H9 (cell line): ENCODE measurements around the gene PLD3. TPM values are rescaled to one million over a fixed set of nuclear protein-coding genes. Genes with fewer than 3 reads are reported as not detected.

ENCODE experiments used
- DNase-seq: peaks from one replicate; pipeline ENCODE4 v3.0.0-alpha.2; 2017
- H2AFZ ChIP-seq: one replicate; pipeline ENCODE4 v1.6.1; 2013; ENCODE audit warnings: mild to moderate bottlenecking, low read length, control low read depth, moderate library complexity
- H2AK5ac ChIP-seq: 2 replicates; pipeline ENCODE4 v1.6.1; 2013; ENCODE audit warnings: low read length, control low read depth, mixed read lengths; ENCODE audit not compliant: insufficient read length
- H2BK120ac ChIP-seq: one replicate; pipeline ENCODE4 v1.6.1; 2013; ENCODE audit warnings: low read depth, mild to moderate bottlenecking, low read length, control low read depth, inconsistent platforms; ENCODE audit not compliant: poor library complexity, severe bottlenecking
- H2BK12ac ChIP-seq: 2 replicates; pipeline ENCODE4 v1.6.1; 2013; ENCODE audit warnings: low read length, control low read depth, mixed read lengths, low read depth; ENCODE audit not compliant: insufficient read length
- H2BK15ac ChIP-seq: 2 replicates; pipeline ENCODE4 v1.6.1; 2013; ENCODE audit warnings: low read depth, low read length, control low read depth
- H2BK20ac ChIP-seq: one replicate; pipeline ENCODE4 v1.6.1; 2013; ENCODE audit warnings: low read depth, mild to moderate bottlenecking, low read length, control low read depth, inconsistent platforms; ENCODE audit not compliant: poor library complexity, severe bottlenecking
- H2BK5ac ChIP-seq: 2 replicates; pipeline ENCODE4 v1.6.1; 2013; ENCODE audit warnings: low read length, control low read depth, mixed read lengths; ENCODE audit not compliant: insufficient read length
- H3K14ac ChIP-seq: 2 replicates; pipeline ENCODE4 v1.6.1; 2013; ENCODE audit warnings: low read length, control low read depth; ENCODE audit not compliant: insufficient read depth
- H3K18ac ChIP-seq: 2 replicates; pipeline ENCODE4 v1.6.1; 2013; ENCODE audit warnings: low read depth, mild to moderate bottlenecking, mixed read lengths, low read length, control low read depth; ENCODE audit not compliant: insufficient read length
- H3K23ac ChIP-seq: 2 replicates; pipeline ENCODE4 v1.6.1; 2013; ENCODE audit warnings: low read length, control low read depth, mixed read lengths, low read depth; ENCODE audit not compliant: insufficient read length
- H3K23me2 ChIP-seq: 2 replicates; pipeline ENCODE4 v1.6.1; 2013; ENCODE audit warnings: low read depth, mild to moderate bottlenecking, mixed read lengths, low read length, control low read depth; ENCODE audit not compliant: insufficient read length, poor library complexity, severe bottlenecking
- H3K27ac ChIP-seq: 2 replicates; pipeline ENCODE4 v1.5.1; 2013; ENCODE audit warnings: low read length, control low read depth, mixed read lengths, low read depth; ENCODE audit not compliant: insufficient read length
- H3K27me3 ChIP-seq: 2 replicates; pipeline ENCODE4 v1.6.1; 2013; ENCODE audit warnings: low read length, control low read depth, inconsistent platforms; ENCODE audit not compliant: insufficient read depth
- H3K4ac ChIP-seq: 2 replicates; pipeline ENCODE4 v1.6.1; 2013; ENCODE audit warnings: low read depth, mild to moderate bottlenecking, control low read depth, inconsistent platforms, low read length, moderate library complexity
- H3K4me1 ChIP-seq: 2 replicates; pipeline ENCODE4 v1.6.1; 2013; ENCODE audit warnings: low read length, control low read depth, inconsistent platforms; ENCODE audit not compliant: insufficient read depth
- H3K4me2 ChIP-seq: 2 replicates; pipeline ENCODE4 v1.6.1; 2013; ENCODE audit warnings: low read length, control low read depth, mixed read lengths; ENCODE audit not compliant: insufficient read length, insufficient read depth
- H3K56ac ChIP-seq: 2 replicates; pipeline ENCODE4 v1.6.1; 2013; ENCODE audit warnings: low read depth, mild to moderate bottlenecking, mixed read lengths, low read length, control low read depth; ENCODE audit not compliant: insufficient read length
- H3K79me1 ChIP-seq: 2 replicates; pipeline ENCODE4 v1.6.1; 2013; ENCODE audit warnings: low read depth, mild to moderate bottlenecking, moderate library complexity, low read length, control low read depth, inconsistent platforms; ENCODE audit not compliant: insufficient read depth, poor library complexity, severe bottlenecking
- H3K79me2 ChIP-seq: 2 replicates; pipeline ENCODE4 v1.6.1; 2013; ENCODE audit warnings: low read length, control low read depth, inconsistent platforms; ENCODE audit not compliant: insufficient read depth
- H3K9ac ChIP-seq: 2 replicates; pipeline ENCODE4 v1.6.1; 2013; ENCODE audit warnings: low read length, control low read depth, mixed read lengths; ENCODE audit not compliant: insufficient read length; ENCODE audit errors: extremely low read depth
- H3K9me3 ChIP-seq: one replicate; pipeline ENCODE4 v1.6.1; 2013; ENCODE audit warnings: low read depth, low read length, inconsistent platforms; ENCODE audit not compliant: control insufficient read depth
- H3T11ph ChIP-seq: one replicate; pipeline ENCODE4 v1.6.1; 2013; ENCODE audit warnings: mild to moderate bottlenecking, low read length, control low read depth, inconsistent platforms
- H4K20me1 ChIP-seq: one replicate; pipeline ENCODE4 v1.6.1; 2013; ENCODE audit not compliant: control insufficient read depth, insufficient read length, insufficient read depth
- H4K5ac ChIP-seq: 2 replicates; pipeline ENCODE4 v1.6.1; 2013; ENCODE audit warnings: low read depth, mild to moderate bottlenecking, mixed read lengths, low read length, control low read depth; ENCODE audit not compliant: insufficient read length
- H4K8ac ChIP-seq: replicated peaks from 2 replicates; pipeline ENCODE4 v1.6.1; 2013; ENCODE audit warnings: low read length, control low read depth, mixed read lengths, low read depth; ENCODE audit not compliant: insufficient read length
- H4K91ac ChIP-seq: 2 replicates; pipeline ENCODE4 v1.6.1; 2013; ENCODE audit warnings: low read depth, mild to moderate bottlenecking, moderate library complexity, mixed read lengths, low read length, control low read depth; ENCODE audit not compliant: insufficient read length
- H3K27ac Mint-ChIP-seq, 3 experiments: 2 replicates in 2 of 3; 3 replicates in 1 of 3; pipeline ENCODE4 v1.8.0; 2020 to 2021; ENCODE audit warnings: mixed read lengths in 3 of 3, mild to moderate bottlenecking in 1 of 3, moderate library complexity in 1 of 3
- H3K27me3 Mint-ChIP-seq: 2 replicates; pipeline ENCODE4 v1.8.0; 2021; ENCODE audit warnings: low read depth, mild to moderate bottlenecking, moderate library complexity, mixed read lengths
- H3K36me3 Mint-ChIP-seq, 3 experiments: 2 replicates in 2 of 3; 3 replicates in 1 of 3; pipeline ENCODE4 v1.8.0; 2020 to 2021; ENCODE audit warnings: low read depth in 3 of 3, mixed read lengths in 3 of 3; ENCODE audit not compliant: insufficient read depth in 1 of 3
- H3K4me1 Mint-ChIP-seq, 2 experiments: 2 replicates each; pipeline ENCODE4 v1.8.0; 2020; ENCODE audit warnings: mixed read lengths in 2 of 2
- H3K4me3 Mint-ChIP-seq, 2 experiments: 2 replicates in 1 of 2; 3 replicates in 1 of 2; pipeline ENCODE4 v1.8.0; 2020 to 2021; ENCODE audit warnings: mild to moderate bottlenecking in 2 of 2, mixed read lengths in 2 of 2, moderate library complexity in 1 of 2
- H3K9me3 Mint-ChIP-seq, 2 experiments: 2 replicates in 1 of 2; 3 replicates in 1 of 2; pipeline ENCODE4 v1.8.0; 2020; ENCODE audit warnings: mild to moderate bottlenecking in 2 of 2, mixed read lengths in 2 of 2, moderate library complexity in 1 of 2
- WGBS: extraction: QIAGEN DNeasy Blood & Tissue Kit; methylation state at CpG from one replicate; pipeline ENCODE4 v1.1.7; 2013; ENCODE audit warnings: missing lambda C conversion rate, low lambda C conversion rate, mixed read lengths; ENCODE audit not compliant: insufficient read length; ENCODE audit errors: extremely low coverage; 5-methylcytosine and 5-hydroxymethylcytosine counted together
- total RNA-seq: library from RNA; stranded (reverse); gene quantifications from 2 replicates; pipeline ENCODE4 v1.2.1, GENCODE V29; 2021
- TF ChIP-seq, protein P1 (sequence below): fragments of 200-600 bp; sonication (generic); conservative IDR thresholded peaks from 3 replicates; pipeline ENCODE4 v1.8.0; 2021; ENCODE audit warnings: antibody characterized with exemption, mild to moderate bottlenecking

Gene PLD3
- total RNA-seq, 1 experiment from 2014 or later, result 194 TPM

DNA sequence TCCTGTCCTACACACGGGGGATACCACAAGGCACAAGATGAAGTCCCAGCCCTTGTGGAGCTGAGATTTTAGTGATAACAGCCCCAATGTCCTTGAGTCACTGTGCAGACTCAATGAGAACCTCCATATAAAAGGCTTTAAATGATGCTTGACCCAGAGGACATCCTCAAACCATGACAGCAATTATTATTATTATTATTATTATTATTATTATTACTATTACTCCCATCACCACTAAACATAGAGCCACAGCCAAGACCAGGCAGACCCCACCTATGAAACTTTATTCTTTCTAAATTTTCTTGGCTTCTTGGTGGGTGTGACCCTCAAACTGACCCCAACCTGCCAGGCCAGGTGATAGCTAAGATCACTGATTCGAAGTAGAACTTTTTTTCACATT, 11.4 kb upstream of the PLD3 start:
- no peak overlapping the region for H4K8ac ChIP-seq
- no peak overlapping the region for H3K18ac ChIP-seq
- WGBS, result no CpG with 5 or more reads among the region's 2 CpGs
- Mint-ChIP-seq H3K36me3 (peaks cover 12 to 40% (median 29%) of the 10 kb centered on the region in 3 experiments; a peak in 6 of 7 replicates), H3K9me3 (no peaks in the 10 kb centered on the region), H3K27me3 (no peaks in the 10 kb centered on the region), H3K4me3 (no peak overlapping the region), H3K4me1 (no peaks in the 10 kb centered on the region), H3K27ac (no peak overlapping the region)
- no peak overlapping the region for H2AFZ ChIP-seq
- H4K91ac ChIP-seq, result no peak overlapping the region
- no peak overlapping the region for H2BK5ac ChIP-seq
- no peak overlapping the region for H3K56ac ChIP-seq
- no peak overlapping the region for H2BK120ac ChIP-seq
- no peak overlapping the region for H3K4me2 ChIP-seq
- no peak overlapping the region for H2AK5ac ChIP-seq
- no peak for DNase-seq
- no peak overlapping the region for H3K4ac ChIP-seq
- TF ChIP-seq, protein P1, sequence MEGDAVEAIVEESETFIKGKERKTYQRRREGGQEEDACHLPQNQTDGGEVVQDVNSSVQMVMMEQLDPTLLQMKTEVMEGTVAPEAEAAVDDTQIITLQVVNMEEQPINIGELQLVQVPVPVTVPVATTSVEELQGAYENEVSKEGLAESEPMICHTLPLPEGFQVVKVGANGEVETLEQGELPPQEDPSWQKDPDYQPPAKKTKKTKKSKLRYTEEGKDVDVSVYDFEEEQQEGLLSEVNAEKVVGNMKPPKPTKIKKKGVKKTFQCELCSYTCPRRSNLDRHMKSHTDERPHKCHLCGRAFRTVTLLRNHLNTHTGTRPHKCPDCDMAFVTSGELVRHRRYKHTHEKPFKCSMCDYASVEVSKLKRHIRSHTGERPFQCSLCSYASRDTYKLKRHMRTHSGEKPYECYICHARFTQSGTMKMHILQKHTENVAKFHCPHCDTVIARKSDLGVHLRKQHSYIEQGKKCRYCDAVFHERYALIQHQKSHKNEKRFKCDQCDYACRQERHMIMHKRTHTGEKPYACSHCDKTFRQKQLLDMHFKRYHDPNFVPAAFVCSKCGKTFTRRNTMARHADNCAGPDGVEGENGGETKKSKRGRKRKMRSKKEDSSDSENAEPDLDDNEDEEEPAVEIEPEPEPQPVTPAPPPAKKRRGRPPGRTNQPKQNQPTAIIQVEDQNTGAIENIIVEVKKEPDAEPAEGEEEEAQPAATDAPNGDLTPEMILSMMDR, result no peak
- no peak overlapping the region for H2BK20ac ChIP-seq
- no peaks in the 10 kb centered on the region for H4K20me1 ChIP-seq
- no peak overlapping the region for H4K5ac ChIP-seq
- H3K4me1 ChIP-seq, result no peaks in the 10 kb centered on the region
- H3K9me3 ChIP-seq, result no peaks in the 10 kb centered on the region
- H3T11ph ChIP-seq, result no peak overlapping the region
- H2BK15ac ChIP-seq, result no peak overlapping the region
- H3K23ac ChIP-seq, result no peak overlapping the region
- no peak overlapping the region for H3K27ac ChIP-seq
- no peak overlapping the region for H3K9ac ChIP-seq
- H3K14ac ChIP-seq, result no peak overlapping the region
- no peaks in the 10 kb centered on the region; the same call in 1 of the 2 replicates for H3K79me2 ChIP-seq
- no peaks in the 10 kb centered on the region for H3K79me1 ChIP-seq
- H3K27me3 ChIP-seq, result no peaks in the 10 kb centered on the region
- no peak overlapping the region for H2BK12ac ChIP-seq
- H3K23me2 ChIP-seq, result no peaks in the 10 kb centered on the region
